Stimulated activated CD4-positive, alpha-beta T cell treated with anti-CD3 and anti-CD28 coated beads, TNF-alpha, amount 100 ng/mL, for 24 hours (primary cell): ENCODE measurements around the gene ADCY9.
"Not testable (repeated sequence)": the region's sequence is repeated elsewhere in the genome, so short reads cannot be mapped to it uniquely, and the experiment has no call there.

ENCODE experiments used
- DNase-seq, 3 experiments: peaks; one replicate each; pipeline ENCODE4 v3.0.0-alpha.2; 2020; ENCODE audit warnings: low read depth in 3 of 3

Gene ADCY9

DNA sequence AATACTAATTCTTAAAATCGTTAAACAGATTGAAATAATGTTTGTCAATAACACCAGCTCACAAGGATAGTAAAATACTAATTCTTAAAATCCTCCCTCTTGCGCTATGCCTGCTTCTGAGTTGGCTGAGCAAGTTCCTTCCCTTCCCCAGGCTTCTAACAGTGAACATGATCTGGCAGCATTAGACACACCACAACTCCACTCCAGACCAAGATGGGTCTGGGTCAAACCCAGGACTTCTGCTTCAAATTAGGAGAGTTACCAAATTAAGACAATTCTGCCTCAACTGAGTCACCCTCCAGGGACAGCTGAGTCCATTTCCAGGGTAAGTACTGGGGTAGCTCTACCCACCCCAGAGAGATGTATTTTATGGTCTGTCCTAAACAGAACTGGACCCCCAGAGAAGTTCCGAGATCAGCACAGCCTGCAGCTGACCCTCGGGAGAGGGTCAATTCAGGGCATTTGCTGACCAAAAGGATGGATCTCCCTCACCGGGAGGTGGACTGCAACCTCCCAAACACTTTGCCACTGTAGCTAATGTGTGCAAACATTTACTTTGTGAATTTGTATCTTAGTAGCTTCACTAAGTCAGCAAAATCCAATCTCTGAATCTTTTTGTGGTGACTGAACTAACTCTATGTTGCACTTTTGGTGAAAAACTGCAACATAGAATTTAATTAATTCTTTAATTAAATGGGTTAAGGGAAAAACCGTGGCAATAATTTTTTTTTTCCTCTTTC is 48.8 kb downstream of the ADCY9 start:
- no peak for DNase-seq

DNA sequence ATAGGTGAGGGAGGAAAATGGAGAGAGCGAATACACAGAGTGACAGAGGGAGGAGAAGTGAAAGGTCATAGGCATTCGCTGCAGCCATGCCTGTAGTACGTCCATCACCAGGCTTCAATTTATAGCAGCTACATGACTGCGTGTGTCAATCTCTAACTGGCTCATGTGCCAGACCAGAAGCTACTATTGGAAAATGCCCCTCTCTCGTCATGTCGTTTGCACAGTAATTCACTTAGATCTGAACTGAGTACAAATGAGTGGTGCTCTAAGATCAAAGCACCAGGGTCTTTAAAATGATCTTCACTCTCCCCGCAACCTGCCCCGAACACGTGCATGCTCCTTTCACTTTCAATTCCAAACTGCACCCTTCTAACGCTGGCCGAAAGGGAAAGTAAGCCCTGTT is 51.3 kb downstream of the ADCY9 start:
- DNase-seq = peak in 2 of 3 experiments; percentile 17 to 18

DNA sequence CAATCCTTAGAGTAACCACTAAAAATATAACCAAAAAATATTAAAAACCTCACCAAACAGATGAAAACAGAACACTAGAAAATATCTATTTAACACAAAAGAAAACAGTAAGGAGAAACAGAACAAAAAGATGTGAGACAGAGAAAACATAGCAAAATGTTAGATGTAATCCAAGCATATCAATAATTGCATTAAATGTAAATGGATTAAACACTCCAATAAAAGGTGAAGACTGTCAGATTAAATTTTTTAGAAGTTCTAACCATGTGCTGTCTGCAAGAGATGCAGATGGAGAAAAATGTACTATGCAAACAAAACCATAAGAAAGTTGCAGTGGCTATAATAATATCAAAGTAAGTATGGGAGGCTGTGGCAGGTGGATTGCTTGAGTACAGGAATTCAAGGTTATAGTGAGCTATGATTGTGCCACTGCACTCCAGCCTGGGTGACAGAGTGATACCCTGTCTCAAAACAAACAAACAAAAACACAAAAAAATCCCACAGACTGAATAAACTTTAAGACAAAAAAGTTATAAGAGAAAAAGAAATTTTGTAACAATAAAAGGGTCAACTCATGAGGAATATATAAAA is 53.9 kb downstream of the ADCY9 start:
- no peak for DNase-seq

DNA sequence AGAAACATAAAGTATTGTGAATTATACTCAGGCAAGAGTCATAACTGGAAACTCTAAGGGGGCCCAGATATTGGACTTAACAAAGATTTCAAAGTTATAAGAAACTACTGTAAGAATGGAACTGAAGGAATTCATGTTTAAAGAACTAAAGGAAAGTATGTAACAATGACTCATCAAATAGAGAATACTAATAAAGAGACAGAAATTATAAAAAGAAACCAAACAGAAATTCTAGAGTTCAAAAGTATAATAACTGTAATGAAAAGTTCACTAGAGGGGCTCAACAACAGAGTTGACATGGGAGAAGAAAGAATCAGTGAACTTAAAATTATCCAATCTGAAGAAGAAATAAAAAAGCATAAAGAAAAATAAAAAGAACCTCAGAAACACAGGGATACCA is 55.4 kb downstream of the ADCY9 start:
- DNase-seq = no peak

DNA sequence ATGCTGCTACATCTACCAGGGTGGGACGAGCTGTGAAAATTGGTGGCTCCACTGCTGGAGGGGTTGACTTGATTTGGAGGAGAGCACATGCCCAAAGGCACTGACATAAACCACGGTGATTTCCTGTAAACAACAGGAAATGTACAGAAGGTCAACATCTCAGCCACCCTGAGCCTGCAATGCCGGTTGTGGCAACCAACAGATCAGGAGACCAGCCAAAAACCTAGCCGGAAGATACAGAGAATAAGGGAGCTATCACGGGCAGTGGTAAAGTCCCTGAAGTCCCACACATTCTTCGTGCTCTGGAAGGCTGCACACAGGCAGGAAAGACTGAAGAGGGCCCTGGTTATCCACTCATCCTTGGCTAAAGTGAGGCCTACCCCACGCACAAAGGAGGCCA is 56.2 kb downstream of the ADCY9 start:
- DNase-seq = no peak

DNA sequence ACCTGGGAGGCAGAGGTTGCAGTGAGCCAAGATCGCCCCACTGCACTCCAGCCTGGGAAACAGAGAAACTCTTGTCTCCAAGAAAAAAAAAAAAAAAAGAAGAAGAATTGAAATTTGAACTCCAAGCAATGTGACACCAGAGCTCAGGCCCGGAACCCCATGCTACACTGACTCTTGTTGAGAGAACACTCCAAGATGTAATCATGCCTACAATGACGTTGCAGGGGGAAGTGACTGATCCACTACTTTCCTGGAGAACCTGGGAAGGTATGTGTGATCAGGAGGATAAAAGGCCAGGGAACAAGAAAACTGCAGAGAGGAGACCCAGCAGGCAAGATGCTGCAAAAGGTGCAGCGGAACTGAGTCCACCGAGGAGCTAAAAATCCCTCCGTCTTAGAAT is 57.9 kb downstream of the ADCY9 start:
- DNase-seq = no peak

DNA sequence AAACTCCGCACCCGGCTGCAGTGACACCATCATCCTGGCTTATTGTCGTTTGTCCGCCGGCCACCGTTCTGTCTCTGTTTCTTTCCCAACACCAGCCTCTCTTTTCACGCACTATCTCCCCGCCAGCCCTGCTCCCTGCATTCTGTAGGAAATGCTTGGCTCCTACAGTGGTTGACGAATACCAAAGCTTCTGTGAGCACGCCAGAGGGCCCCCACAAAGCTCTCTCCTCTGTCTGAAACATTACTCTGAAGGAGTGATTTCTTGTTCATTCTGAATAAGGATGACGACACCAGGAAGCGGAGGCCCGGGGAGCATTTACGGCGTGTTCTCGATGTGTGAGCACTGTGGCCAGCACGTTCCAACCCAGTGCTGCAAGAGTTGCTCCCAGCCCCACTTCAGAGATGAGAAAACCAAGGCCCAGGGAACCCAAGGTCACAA is 58.8 kb downstream of the ADCY9 start:
- no peak for DNase-seq

DNA sequence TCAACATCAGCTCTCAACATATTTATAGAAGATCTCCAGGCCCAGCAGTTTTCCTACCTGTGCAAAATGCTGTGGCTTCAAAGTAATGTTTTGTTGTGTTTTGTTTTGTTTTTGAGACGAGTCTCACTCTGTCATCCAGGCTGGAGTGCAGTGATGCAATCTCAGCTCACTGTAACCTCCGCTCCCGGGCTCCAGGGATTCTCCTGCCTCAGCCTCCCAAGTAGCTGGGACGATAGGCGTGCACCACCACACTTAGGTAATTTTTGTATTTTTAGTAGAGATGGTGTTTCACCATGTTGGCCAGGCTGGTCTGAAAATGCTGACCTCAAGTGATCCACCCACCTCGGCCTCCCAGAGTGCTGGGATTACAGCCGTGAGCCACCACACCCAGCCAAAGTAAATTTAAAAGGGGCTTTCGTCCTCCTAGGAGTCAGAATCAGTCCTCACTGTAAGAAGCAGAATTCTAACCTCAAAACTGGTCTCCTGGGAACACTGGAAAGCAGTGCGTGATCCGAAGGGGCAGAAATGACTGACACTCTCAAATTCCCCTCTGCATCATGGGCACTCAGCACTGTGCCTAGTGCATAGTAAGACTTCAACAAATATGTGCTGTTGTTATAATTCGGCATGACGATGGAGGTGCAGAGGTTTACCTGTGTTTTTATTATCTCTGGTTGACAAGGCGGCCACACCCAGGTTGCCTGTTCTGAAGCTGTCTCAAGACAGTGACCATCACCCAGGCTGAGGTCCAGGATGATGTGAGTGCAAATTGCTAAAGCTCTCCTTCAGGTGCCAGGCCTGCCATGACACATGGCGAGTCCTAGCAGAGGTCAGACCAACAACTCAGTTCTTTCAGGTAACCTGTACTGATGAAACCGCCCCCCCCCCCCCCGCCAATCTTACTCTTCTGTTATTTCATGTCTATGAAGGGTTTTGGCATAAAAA is 59.8 kb downstream of the ADCY9 start:
- no peak for DNase-seq

DNA sequence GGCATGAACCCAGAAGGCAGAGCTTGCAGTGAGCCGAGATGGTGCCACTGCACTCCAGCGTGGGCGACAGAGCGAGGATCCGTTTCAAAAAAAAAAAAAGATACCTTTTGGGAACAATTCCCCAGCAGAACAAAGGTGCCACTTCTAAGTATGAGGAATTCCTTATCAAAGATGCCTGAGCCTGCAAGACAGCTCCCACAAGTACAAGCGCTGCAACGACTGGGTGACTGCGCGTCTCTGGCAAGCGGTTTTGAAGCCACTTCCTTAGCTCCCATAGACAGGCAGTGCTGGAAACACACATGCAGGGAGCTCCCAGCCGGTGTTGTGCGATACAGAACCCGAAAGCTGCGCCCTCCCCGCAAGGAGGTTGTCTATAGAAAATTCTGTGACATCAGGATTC is 60.5 kb downstream of the ADCY9 start:
- no peak for DNase-seq

DNA sequence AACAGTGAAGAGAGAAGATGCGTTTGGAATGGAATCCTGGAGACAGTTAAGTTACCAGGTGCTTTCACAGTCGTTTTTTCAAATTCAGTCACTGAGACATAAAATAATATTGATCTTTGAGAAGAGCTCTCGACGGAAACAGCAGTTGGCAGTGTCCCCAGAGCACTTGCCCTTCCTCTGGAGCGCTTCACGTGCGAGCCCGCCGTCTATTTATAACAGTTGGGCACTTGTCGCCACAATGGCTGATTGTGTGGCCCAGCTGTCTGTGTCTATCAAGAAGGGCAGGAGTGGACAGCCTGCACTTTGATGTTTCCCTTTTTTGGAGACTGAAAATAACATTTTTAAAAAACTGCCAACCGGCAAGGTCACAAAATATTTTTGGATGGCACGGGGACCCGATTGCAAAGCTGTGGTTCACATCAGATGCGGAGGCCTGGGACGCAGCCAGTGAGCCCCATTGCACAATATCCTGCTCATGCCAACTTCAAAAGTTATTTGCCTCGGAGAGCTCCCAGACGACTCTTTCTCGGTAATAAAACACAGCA is 62.9 kb downstream of the ADCY9 start:
- no peak for DNase-seq

DNA sequence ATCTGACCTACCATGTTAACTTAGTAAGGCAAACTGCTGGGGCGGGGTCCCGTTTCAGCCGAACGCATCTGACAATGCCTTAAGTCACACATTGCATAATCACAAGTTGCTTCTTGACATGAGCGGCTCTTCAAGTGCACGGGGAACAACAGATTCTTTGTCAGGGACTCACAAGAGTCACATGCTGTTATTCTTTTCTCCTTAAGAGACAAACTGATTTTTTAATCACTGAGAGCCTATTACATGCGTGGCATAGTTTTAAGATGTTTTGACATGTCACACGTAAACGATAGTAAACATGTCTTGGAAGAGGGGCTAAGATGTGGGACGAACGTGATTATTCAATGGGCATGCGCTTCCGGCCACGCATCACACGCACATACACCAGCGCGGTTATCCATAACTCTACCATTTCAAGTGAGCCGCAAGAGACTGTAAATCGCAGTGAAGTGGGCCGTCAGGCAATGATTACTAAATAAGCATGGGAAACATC is 63.4 kb downstream of the ADCY9 start:
- no peak for DNase-seq

DNA sequence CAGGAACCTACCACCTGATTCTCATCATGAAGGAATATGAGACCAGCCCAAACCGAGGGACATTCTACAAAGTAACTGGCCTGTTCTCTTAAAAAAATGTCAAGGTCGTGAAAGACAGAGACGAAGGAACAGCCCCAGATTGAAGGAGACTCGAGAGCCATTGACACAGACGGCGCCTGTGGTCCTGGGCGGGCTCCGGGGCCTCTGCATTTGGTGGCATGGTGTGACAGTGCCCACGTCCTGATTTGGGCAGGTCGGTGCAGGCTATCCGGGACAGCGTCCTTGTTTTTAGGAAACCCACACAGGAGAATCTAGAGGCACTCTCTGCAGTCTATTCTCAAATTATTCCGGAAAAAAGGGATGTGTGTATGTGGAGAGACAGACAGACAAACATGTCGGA is 64.1 kb downstream of the ADCY9 start:
- DNase-seq = no peak

DNA sequence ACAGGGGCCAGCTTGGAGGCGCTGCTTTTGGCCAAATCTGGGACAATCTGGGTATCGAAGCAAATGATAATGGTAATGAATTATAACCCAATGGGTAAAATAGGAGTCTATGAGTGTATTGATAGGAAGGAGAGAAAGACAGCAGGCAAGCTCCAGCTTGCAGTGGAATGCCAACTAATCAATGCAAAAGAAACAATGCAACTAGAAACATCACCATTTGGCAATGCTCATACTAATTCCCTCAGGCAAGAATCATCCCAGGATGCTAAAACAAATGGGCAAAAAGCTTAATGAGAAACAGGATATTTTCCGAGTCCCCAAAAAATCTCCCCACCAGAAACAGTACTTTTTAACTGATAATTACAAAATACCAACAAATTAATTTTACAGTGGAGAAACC is 64.7 kb downstream of the ADCY9 start:
- DNase-seq = no peak

DNA sequence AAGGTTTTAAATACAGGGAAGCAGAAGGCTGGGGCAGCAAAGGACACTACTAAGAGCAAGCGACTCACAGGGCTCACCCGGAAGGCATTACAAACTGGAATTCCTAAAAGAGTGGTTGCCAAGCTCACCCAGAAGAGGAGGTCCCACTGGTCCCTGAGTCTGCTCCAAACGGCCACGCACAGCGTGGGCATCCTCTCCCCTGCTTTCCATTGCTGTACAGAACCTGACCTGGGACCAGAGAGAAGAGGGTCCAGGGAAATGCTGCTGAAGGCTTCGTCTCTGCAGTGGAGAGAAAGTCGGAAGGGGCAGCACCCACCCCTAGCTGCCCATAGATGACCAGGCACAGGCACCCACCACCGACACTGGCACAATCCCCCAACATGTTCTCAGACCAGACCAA is 67.2 kb downstream of the ADCY9 start:
- DNase-seq = no peak

DNA sequence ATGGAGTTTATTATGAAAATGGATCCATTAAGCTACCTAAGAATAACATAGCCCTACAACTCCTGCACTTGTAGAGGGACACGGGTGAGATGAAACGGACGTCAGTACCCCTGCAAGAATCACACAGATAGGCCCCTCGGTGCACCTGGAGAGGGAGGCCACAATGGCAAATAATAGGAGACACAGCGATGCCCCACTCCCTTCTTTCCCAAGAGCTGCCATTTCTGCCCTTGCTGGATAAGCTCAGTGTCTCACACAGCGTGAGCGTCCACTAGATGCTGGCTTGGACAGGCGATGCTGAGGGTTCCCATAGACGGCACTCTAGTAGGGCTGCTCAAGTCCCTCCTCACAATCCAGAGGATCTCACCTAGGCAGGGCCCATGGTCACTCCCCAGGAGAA is 67.8 kb downstream of the ADCY9 start:
- no peak for DNase-seq

DNA sequence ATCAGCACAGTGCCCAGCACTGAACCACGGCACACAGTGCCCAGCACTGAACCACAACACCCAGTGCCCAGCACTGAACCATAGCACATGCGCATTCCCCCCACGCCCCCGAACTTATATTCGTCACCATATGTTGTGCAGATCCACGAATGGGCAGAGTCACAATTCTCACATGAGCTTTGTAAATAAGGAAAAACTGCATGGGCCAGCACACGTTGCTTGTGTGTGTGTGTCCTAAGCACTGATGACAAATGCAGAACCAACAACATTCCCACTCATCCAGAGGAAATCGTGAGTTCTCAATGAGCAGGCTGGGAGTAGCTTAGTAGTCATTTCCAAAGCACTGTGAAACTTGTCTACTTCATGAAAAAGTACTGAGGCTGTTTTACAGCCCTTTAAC is 70.0 kb downstream of the ADCY9 start:
- no peak for DNase-seq

DNA sequence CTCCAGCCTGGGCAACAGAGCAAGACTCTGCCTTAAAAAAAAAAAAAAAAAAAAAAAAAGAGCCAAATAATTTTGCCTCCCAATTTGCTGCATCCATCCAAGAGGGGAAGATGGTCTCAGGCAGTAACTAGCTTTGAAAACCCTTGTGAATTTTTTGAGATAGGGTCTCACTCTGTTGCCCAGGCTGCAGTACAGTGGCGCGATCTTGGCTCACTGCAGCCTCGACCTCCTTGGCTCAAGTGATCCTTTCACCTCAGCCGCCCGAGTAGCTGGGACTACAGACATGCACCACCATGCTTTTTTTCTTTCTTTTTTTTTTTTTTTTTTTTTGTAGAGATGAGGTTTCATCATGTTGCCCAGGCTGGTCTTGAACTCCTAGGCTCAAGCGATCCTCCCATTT is 70.7 kb downstream of the ADCY9 start:
- not testable (repeated sequence) for DNase-seq

DNA sequence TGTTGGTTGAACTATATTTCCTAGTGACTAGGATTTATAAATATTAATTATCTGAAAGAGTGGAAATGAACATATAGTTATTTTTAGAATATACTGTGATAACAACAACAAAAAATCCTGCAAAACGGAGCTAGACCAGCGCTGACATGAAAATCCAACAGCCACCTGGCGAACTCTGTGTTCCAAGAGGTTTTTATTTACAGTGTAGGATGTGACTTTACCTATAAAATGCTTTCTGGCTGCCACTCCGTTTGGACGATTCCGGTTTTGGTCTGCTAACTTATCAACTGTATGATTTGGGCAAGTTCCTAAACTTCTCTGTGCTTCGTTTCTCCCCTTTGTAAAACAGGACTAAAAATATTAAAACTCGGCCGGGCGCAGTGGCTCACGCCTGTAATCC is 73.7 kb downstream of the ADCY9 start:
- DNase-seq = no peak

DNA sequence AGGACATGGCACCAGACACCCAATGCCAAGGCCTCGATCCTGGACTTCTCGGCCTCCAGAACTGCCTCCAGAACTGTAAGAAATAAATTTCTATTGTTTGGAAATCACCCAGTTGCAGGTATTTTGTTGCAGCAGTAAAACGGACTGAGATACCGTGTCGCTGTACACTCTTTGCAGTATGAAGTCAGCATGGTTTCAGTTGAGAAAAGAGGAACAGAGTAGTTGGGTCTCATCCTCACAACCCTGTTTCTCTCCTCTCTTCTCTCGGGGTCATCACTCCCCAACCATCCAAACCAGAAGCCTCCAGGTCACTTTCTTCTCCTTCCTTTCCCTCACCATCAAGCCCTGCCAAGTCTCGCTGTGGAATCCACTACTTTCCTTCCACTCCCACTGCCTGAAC is 77.8 kb downstream of the ADCY9 start:
- no peak for DNase-seq

DNA sequence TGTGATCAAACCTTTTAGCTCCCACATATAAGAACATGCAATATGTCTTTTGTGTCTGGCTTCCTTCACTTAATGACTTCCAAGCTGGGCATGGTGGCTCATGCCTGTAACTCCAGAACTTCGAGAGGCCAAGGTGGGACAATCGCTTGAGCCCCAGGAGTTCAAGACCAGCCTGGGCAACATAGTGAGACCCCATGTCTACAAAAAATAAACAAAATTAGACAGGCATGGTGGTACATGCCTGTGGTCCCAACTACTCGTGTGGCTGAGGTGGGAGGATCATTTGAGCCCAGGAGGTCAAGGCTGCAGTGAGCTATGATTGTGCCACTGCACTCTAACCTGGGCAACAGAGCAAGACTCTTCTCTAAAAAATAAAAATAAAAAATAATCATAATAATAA is 79.3 kb downstream of the ADCY9 start:
- not testable (repeated sequence) for DNase-seq

DNA sequence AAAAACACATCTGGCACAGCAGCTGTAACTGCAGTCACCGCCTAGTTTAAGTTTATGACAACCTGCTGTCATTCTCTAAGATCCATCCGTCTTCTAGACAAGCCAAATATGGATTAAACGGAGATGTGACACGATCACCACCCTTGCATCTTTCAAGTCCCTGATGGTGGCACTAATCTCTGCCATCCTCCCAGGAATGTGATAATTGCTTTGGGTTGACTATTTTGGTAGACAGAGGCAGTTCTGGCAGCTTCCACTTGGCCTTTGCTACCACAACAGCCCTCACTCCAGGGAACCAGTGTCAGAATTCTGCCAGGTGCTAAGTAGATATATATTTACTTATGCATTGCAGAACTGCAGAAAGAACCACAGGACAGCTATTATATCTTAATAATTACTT is 81.3 kb downstream of the ADCY9 start:
- no peak for DNase-seq

DNA sequence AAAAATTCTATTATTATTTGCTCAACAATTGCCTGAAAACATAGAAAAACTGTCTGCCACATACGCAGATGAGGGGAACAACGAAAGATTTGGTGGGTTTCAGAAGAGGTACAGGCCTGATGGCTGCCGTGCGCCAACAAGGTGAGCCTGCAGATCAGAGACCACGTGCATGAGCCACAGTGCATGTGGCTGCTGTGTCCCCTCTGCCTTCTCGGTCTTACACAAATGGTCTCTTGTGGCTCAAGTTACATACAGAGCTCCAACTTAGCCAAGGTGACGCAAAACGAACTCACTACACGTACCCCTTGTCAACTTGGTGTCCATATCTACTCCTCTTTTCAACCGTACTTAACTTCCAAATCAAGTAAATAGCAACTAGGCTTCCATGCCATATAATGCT is 82.3 kb downstream of the ADCY9 start:
- DNase-seq = no peak
